Trophoblast cell (in vitro differentiated cells and primary cell): ENCODE data around the gene ALDH2.
"Not testable (repeated sequence)": the region's sequence is repeated elsewhere in the genome, so short reads cannot be mapped to it uniquely, and the experiment has no call there.

Experiments used
- DNase-seq, 2 donors: peaks; one replicate each; pipeline ENCODE4 v3.0.0-alpha.2; 2016
- H2AFZ ChIP-seq: 2 replicates; pipeline ENCODE4 v1.6.1; 2013; ENCODE audit warnings: low read length, moderate library complexity, mild to moderate bottlenecking; ENCODE audit not compliant: insufficient read depth, poor library complexity
- H2AK5ac ChIP-seq: 2 replicates; pipeline ENCODE4 v1.6.1; 2013; ENCODE audit warnings: mild to moderate bottlenecking, low read length
- H2BK120ac ChIP-seq: 2 replicates; pipeline ENCODE4 v1.6.1; 2013; ENCODE audit warnings: low read length, mild to moderate bottlenecking, moderate library complexity; ENCODE audit not compliant: insufficient read depth, poor library complexity
- H2BK12ac ChIP-seq: 2 replicates; pipeline ENCODE4 v1.6.1; 2013; ENCODE audit warnings: mild to moderate bottlenecking, low read length, moderate library complexity
- H2BK5ac ChIP-seq: 2 replicates; pipeline ENCODE4 v1.6.1; 2013; ENCODE audit warnings: low read length, low read depth, moderate library complexity, mild to moderate bottlenecking; ENCODE audit not compliant: poor library complexity
- H3K14ac ChIP-seq: 2 replicates; pipeline ENCODE4 v1.6.1; 2013; ENCODE audit warnings: mild to moderate bottlenecking, low read length
- H3K18ac ChIP-seq: 2 replicates; pipeline ENCODE4 v1.6.1; 2013; ENCODE audit warnings: mild to moderate bottlenecking, low read length
- H3K23ac ChIP-seq: 2 replicates; pipeline ENCODE4 v1.6.1; 2013; ENCODE audit warnings: low read length
- H3K27ac ChIP-seq: 2 replicates; pipeline ENCODE4 v1.5.1; 2013; ENCODE audit warnings: low read depth, mild to moderate bottlenecking, inconsistent platforms, low read length, moderate library complexity
- H3K27me3 ChIP-seq: 2 replicates; pipeline ENCODE4 v1.6.1; 2013; ENCODE audit warnings: inconsistent platforms, mild to moderate bottlenecking, low read length, moderate library complexity; ENCODE audit not compliant: insufficient read depth
- H3K36me3 ChIP-seq, 2 experiments: 1 replicate in 1 of 2; 2 replicates in 1 of 2; pipeline ENCODE4 v1.6.1; 2013; ENCODE audit warnings: low read length in 2 of 2, mild to moderate bottlenecking in 2 of 2, moderate library complexity in 1 of 2; ENCODE audit not compliant: insufficient read depth in 2 of 2, control insufficient read depth in 1 of 2
- H3K4ac ChIP-seq: 2 replicates; pipeline ENCODE4 v1.6.1; 2013; ENCODE audit warnings: low read depth, mild to moderate bottlenecking, low read length, moderate library complexity
- H3K4me1 ChIP-seq, 2 experiments: 1 replicate in 1 of 2; 2 replicates in 1 of 2; pipeline ENCODE4 v1.6.1; 2013; ENCODE audit warnings: low read length in 2 of 2, mild to moderate bottlenecking in 2 of 2, moderate library complexity in 1 of 2; ENCODE audit not compliant: insufficient read depth in 2 of 2, control insufficient read depth in 1 of 2
- H3K4me2 ChIP-seq: 2 replicates; pipeline ENCODE4 v1.6.1; 2013; ENCODE audit warnings: inconsistent platforms, mild to moderate bottlenecking, low read length, moderate library complexity
- H3K4me3 ChIP-seq: 2 replicates; pipeline ENCODE4 v1.5.1; 2013; ENCODE audit warnings: mild to moderate bottlenecking, low read depth, low read length, inconsistent platforms
- H3K79me1 ChIP-seq: one replicate; pipeline ENCODE4 v1.6.1; 2013; ENCODE audit warnings: low read length
- H3K79me2 ChIP-seq: 2 replicates; pipeline ENCODE4 v1.6.1; 2013; ENCODE audit warnings: low read length, mild to moderate bottlenecking; ENCODE audit not compliant: control insufficient read depth, insufficient read depth, poor library complexity
- H3K9ac ChIP-seq: 2 replicates; pipeline ENCODE4 v1.6.1; 2013; ENCODE audit warnings: mild to moderate bottlenecking, low read length
- H3K9me3 ChIP-seq: 2 replicates; pipeline ENCODE4 v1.6.1; 2013; ENCODE audit warnings: low read depth, mild to moderate bottlenecking, control low read depth, inconsistent platforms, low read length; ENCODE audit not compliant: insufficient read depth
- H4K12ac ChIP-seq: 2 replicates; pipeline ENCODE4 v1.6.1; 2013; ENCODE audit warnings: low read depth, mild to moderate bottlenecking, low read length, moderate library complexity
- H4K8ac ChIP-seq: 2 replicates; pipeline ENCODE4 v1.6.1; 2013; ENCODE audit warnings: low read depth, mild to moderate bottlenecking, low read length, moderate library complexity
- H4K91ac ChIP-seq: one replicate; pipeline ENCODE4 v1.6.1; 2013; ENCODE audit warnings: low read depth, mild to moderate bottlenecking, low read length, moderate library complexity
- WGBS: extraction: QIAGEN DNeasy Blood & Tissue Kit; methylation state at CpG from one replicate; pipeline ENCODE4 v1.1.7; 2013; ENCODE audit warnings: missing lambda C conversion rate; ENCODE audit not compliant: insufficient read length, insufficient coverage; ENCODE audit errors: extremely low coverage; 5-methylcytosine and 5-hydroxymethylcytosine counted together

The ALDH2 gene

DNA sequence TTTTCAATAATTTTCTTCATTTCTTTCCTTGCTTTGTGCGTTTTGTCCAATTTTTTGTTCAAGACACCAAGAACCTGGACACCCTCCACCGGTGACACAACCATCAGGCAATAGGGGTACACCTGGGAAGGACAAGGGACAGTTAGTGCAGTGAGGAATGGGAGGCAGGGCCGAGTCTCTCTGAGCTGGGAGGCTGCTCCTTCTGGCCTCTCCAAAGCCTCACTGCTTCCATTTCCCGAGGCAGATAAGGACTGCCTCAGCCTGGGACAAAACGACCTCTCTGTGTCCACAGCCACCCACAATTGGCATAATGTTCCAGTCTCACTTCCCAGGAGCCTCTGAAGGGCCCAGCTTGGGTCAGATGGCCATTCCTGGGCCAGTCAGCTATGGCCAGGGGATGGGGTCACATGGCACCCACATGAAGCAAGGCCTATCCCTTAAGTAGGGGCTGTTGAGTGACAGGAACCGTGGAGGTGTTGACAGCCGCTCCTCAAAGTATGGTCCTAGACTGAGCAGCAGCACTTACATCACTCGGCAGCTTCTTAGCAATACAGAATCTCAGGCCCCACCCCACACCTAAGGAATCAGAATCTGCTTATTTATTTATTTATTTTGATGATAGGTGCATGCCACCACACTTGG, 61.7 kb downstream of the ALDH2 start:
- H4K12ac ChIP-seq: no peak overlapping the region
- no CpG with 5 or more reads among the region's 8 CpGs for WGBS
- peak overlapping the region; percentile 47 for H2AK5ac ChIP-seq
- H3K14ac ChIP-seq: no peak overlapping the region
- peak overlapping the region; percentile 65 for H2BK12ac ChIP-seq
- H2BK5ac ChIP-seq: no peak overlapping the region
- H4K8ac ChIP-seq: no peak overlapping the region
- no peak overlapping the region for H2AFZ ChIP-seq
- no peak overlapping the region for H3K4me3 ChIP-seq
- H2BK120ac ChIP-seq: peak overlapping the region; percentile 55
- peak overlapping the region; percentile 43 for H4K91ac ChIP-seq
- H3K4me1 ChIP-seq: peaks cover 1 to 2% of the 10 kb centered on the region in 2 experiments
- H3K9me3 ChIP-seq: peaks cover 2% of the 10 kb centered on the region
- H3K27me3 ChIP-seq: no peaks in the 10 kb centered on the region
- no peak overlapping the region for H3K4me2 ChIP-seq
- no peak overlapping the region for H3K18ac ChIP-seq
- no peak for DNase-seq
- no peak overlapping the region for H3K23ac ChIP-seq
- no peak overlapping the region for H3K4ac ChIP-seq
- no peak overlapping the region for H3K9ac ChIP-seq
- H3K27ac ChIP-seq: no peak overlapping the region
- no peaks in the 10 kb centered on the region for H3K36me3 ChIP-seq
- peaks cover 12% of the 10 kb centered on the region for H3K79me1 ChIP-seq
- H3K79me2 ChIP-seq: no peaks in the 10 kb centered on the region

GRCh38 chr12:111829635-111830034, 62.9 kb downstream of the ALDH2 start:
- H3K18ac ChIP-seq, H3K36me3 ChIP-seq, H2BK5ac ChIP-seq, H3K27me3 ChIP-seq, H2BK12ac ChIP-seq, H3K4me3 ChIP-seq, H3K79me2 ChIP-seq, H4K91ac ChIP-seq, DNase-seq, H3K79me1 ChIP-seq, H3K4ac ChIP-seq, H3K14ac ChIP-seq, H3K9ac ChIP-seq, H2AK5ac ChIP-seq, H2AFZ ChIP-seq, H3K23ac ChIP-seq, H4K8ac ChIP-seq, H3K27ac ChIP-seq, H3K9me3 ChIP-seq, H3K4me2 ChIP-seq, H3K4me1 ChIP-seq, H4K12ac ChIP-seq, H2BK120ac ChIP-seq: not testable (repeated sequence)
- no CpG with 5 or more reads among the region's 3 CpGs for WGBS

DNA sequence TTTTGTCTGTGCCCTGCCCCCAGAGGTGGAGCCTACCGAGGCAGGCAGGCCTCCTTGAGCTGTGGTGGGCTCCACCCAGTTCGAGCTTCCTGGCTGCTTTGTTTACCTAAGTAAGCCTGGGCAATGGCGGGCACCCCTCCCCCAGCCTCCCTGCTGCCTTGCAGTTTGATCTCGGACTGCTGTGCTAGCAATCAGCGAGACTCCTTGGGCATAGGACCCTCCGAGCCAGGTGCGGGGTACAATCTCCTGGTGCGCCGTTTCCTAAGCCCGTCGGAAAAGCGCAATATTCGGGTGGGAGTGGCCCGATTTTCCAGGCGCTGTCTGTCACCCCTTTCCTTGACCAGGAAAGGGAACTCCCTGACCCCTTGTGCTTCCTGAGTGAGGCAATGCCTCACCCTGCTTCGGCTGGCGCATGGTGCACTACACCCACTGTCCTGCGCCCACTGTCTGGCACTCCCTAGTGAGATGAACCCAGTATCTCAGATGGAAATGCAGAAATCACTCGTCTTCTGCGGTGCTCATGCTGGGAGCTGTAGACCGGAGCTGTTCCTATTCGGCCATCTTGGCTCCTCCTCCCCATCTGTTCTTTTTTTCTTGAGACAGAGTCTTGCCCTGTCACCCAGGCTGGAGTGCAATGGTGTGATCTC, 68.1 kb downstream of the ALDH2 start:
- not testable (repeated sequence) for H3K27me3 ChIP-seq, H2AK5ac ChIP-seq, H3K4me1 ChIP-seq, H4K12ac ChIP-seq, H3K9ac ChIP-seq, H3K9me3 ChIP-seq, H2BK5ac ChIP-seq, H2AFZ ChIP-seq, H2BK12ac ChIP-seq, H3K79me1 ChIP-seq, H4K8ac ChIP-seq, H3K23ac ChIP-seq, H3K4me3 ChIP-seq, H3K27ac ChIP-seq, H3K79me2 ChIP-seq, H4K91ac ChIP-seq, DNase-seq, H3K18ac ChIP-seq, H3K4me2 ChIP-seq, H2BK120ac ChIP-seq, H3K36me3 ChIP-seq, H3K4ac ChIP-seq, H3K14ac ChIP-seq
- WGBS: no CpG with 5 or more reads among the region's 22 CpGs

DNA sequence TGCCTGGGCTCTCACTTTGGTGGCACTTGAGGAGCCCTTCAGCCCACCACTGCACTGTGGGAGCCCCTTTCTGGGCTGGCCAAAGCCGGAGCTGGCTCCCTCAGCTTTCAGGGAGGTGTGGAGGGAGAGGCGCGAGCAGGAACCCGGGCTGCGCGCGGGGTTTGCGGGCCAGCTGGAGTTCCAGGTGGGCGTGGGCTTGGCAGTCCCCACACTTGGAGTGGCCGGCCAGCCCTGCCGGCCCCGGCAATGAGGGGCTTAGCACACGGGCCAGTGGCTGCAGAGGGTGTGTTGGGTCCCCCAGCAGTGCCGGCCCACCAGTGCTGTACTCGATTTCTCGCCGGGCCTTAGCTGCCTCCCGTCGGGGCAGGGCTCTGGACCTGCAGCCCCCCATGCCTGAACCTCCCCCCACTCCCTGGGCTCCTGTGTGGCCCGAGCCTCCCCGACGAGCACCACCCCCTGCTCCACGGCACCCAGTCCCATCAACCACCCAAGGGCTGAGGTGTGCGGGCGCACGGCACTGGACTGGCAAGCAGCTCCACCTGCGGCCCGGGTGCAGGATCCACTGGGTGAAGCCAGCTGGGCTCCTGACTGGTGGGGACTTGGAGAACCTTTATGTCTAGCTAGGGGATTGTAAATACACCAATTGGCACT, 68.9 kb downstream of the ALDH2 start:
- H4K91ac ChIP-seq, H2AK5ac ChIP-seq, H2AFZ ChIP-seq, H2BK12ac ChIP-seq, H3K27ac ChIP-seq, H3K36me3 ChIP-seq, H3K9ac ChIP-seq, DNase-seq, H3K18ac ChIP-seq, H3K14ac ChIP-seq, H3K23ac ChIP-seq, H3K27me3 ChIP-seq, H3K9me3 ChIP-seq, H3K4me2 ChIP-seq, H3K79me2 ChIP-seq, H3K79me1 ChIP-seq, H2BK5ac ChIP-seq, H3K4me1 ChIP-seq, H3K4ac ChIP-seq, H3K4me3 ChIP-seq, H2BK120ac ChIP-seq: not testable (repeated sequence)
- Histone ChIP-seq H4K12ac (peak overlapping the region; percentile 43), H4K8ac (peak overlapping the region; percentile 19)
- no CpG with 5 or more reads among the region's 28 CpGs for WGBS
